ENCODE results near the gene GNAI3. TPM values are rescaled to one million over a fixed set of nuclear protein-coding genes. Genes with fewer than 3 reads are reported as not detected.

GNAI3 gene
- total RNA-seq, 2 donors from 2014 or later, result 2.6 to 2.8 TPM

DNA sequence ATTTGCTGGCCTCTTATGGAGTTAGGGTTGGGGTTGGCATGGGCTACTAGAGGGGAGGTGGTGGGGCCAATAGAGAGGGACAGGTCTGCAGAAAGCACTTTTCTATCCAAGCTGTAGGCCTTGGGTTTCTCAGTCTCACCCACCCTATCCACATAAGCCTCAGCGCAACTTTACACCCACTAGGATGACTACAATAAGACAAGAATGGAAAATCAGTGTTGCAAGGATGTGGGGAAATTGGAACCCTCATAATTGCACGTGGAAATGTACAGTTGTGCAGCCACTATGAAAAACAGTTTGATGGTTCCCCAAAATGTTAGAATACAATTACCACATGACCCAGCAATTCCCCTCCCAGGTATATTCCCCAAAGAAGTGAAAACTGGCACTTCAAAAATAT lies 93.4 kb downstream of the GNAI3 start:
- no peak for DNase-seq (ENCODE audit: low spot score)
- Histone ChIP-seq H3K4me1 (peaks cover 0 to 8% of the 10 kb centered on the region in 2 donors), H3K27ac (no peak overlapping the region), H3K4me3 (no peak overlapping the region), H3K9me3 (no peaks in the 10 kb centered on the region), H3K36me3 (no peaks in the 10 kb centered on the region), H3K27me3 (no peaks in the 10 kb centered on the region)
- no peak for TF ChIP-seq CTCF (IDR thresholded peaks at IDR 0.05)

DNA sequence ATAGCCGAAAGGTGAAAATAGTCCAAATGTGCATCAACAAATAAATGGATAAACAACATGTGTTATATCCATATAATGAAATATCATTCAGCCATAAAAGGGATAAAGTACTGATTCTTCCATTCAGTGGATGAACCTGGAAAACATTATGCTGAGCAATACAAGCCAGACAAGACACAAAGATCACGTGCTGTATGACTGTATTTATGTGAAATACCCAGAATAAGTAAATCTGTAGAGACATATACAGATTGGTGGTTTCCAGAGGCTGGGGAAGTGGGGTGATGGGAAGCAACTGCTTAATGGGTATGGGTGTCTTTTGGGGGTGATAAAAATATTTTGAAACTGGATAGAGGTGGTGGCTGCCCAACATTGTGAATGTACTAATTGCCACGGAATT lies 94.2 kb downstream of the GNAI3 start:
- Histone ChIP-seq H3K4me1 (peaks cover 0 to 8% of the 10 kb centered on the region in 2 donors), H3K4me3 (no peak overlapping the region), H3K27me3 (no peaks in the 10 kb centered on the region), H3K9me3 (no peaks in the 10 kb centered on the region), H3K36me3 (no peaks in the 10 kb centered on the region), H3K27ac (no peak overlapping the region)
- TF ChIP-seq CTCF (IDR thresholded peaks at IDR 0.05), result no peak
- DNase-seq (ENCODE audit: low spot score), result peak; percentile 38

- Histone ChIP-seq H3K4me3 (no peak overlapping the region), H3K27ac (no peak overlapping the region), H3K9me3 (no peaks in the 10 kb centered on the region), H3K4me1 (peaks cover 0 to 8% of the 10 kb centered on the region in 2 donors), H3K27me3 (no peaks in the 10 kb centered on the region), H3K36me3 (no peaks in the 10 kb centered on the region)
- DNase-seq (ENCODE audit: low spot score), result peak; percentile 82
- TF ChIP-seq CTCF (IDR thresholded peaks at IDR 0.05), result peak; percentile 86 to 92
These were observed 95.2 kb downstream of the GNAI3 start for GRCh38 chr1:109643385-109644230.

- H3K9me3 ChIP-seq, result no peaks in the 10 kb centered on the region
- H3K4me3 ChIP-seq, result no peak overlapping the region
- TF ChIP-seq CTCF (IDR thresholded peaks at IDR 0.05), result no peak
- no peaks in the 10 kb centered on the region for H3K27me3 ChIP-seq
- H3K36me3 ChIP-seq, result no peaks in the 10 kb centered on the region
- peaks cover 0 to 8% of the 10 kb centered on the region in 2 donors for H3K4me1 ChIP-seq
- H3K27ac ChIP-seq, result no peak overlapping the region
- DNase-seq (ENCODE audit: low spot score), result no peak
These were observed 96.3 kb downstream of the GNAI3 start for GRCh38 chr1:109644670-109645069.

GRCh38 chr1:109649491-109649914 lies 101.1 kb downstream of the GNAI3 start:
- Histone ChIP-seq H3K9me3 (no peaks in the 10 kb centered on the region), H3K4me3 (peak overlapping the region in 1 of 2 donors; percentile 14), H3K27ac (no peak overlapping the region), H3K4me1 (peaks cover 0 to 2% of the 10 kb centered on the region in 2 donors), H3K27me3 (no peaks in the 10 kb centered on the region), H3K36me3 (no peaks in the 10 kb centered on the region)
- DNase-seq (ENCODE audit: low spot score), result peak; percentile 26
- peak in 1 of 2 donors; percentile 39 for TF ChIP-seq CTCF (IDR thresholded peaks at IDR 0.05)
